ENCODE results near the gene GNPDA1.

The GNPDA1 gene

GRCh38 chr5:141978389-141978788 lies 34.4 kb downstream of the GNPDA1 start:
- TF ChIP-seq, protein P1, sequence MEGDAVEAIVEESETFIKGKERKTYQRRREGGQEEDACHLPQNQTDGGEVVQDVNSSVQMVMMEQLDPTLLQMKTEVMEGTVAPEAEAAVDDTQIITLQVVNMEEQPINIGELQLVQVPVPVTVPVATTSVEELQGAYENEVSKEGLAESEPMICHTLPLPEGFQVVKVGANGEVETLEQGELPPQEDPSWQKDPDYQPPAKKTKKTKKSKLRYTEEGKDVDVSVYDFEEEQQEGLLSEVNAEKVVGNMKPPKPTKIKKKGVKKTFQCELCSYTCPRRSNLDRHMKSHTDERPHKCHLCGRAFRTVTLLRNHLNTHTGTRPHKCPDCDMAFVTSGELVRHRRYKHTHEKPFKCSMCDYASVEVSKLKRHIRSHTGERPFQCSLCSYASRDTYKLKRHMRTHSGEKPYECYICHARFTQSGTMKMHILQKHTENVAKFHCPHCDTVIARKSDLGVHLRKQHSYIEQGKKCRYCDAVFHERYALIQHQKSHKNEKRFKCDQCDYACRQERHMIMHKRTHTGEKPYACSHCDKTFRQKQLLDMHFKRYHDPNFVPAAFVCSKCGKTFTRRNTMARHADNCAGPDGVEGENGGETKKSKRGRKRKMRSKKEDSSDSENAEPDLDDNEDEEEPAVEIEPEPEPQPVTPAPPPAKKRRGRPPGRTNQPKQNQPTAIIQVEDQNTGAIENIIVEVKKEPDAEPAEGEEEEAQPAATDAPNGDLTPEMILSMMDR (IDR thresholded peaks at IDR 0.05; ENCODE audit: low read depth, low read length) = no peak
- DNase-seq (ENCODE audit: extremely low read depth, low read depth) = no peak

- TF ChIP-seq, protein P1 (IDR thresholded peaks at IDR 0.05; ENCODE audit: low read depth, low read length) = no peak
- no peak for DNase-seq (ENCODE audit: extremely low read depth, low read depth)
These were observed 36.7 kb downstream of the GNPDA1 start for GRCh38 chr5:141976176-141976575.

- no peak for DNase-seq (ENCODE audit: extremely low read depth, low read depth)
- TF ChIP-seq, protein P1 (IDR thresholded peaks at IDR 0.05; ENCODE audit: low read depth, low read length) = no peak
These were observed 38.8 kb downstream of the GNPDA1 start for GRCh38 chr5:141973871-141974595.

DNA sequence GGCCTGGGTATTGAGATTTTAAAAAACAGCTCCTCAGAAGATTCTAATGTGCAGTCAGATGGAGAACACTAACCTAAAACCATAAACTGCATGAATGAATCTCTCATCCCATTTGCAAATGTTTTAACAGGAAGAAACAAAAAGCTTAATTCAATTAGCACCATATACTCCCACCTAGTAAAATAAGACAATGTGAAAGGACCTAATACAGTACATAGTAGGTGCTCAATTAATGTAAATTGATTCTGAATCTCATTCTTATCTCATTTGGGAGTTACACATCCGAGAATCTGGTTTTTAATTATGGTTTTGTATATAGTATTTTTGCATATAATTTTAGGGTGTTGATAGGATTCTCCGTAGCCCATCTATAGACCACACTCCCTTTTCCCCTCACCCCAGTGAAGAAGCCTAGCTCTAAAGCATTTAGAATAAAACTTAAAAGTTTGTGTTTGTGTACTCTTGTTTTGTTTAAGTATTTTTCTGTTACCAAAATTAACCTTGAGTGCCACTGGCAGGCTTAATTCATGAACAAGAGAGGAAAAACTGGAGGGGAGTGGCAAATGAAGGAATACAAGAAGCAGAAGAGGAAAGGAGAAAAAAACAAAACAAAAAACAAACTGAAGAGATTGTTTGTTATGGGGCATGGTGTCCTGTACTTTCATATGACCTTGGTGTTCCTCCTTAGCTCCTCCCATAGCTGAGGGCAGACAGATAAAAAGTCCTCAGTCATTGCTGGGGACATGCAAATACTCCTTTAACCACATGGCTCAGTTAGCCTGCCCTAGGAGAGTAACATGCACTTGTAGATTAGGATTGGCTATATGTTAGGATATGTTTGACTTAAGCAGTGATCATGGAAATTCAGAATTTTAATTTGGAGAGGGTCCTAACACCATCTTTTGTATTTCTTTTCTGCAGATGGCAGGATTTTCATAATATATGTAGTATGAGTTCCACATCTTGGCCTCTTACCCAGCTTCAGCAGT lies 42.8 kb downstream of the GNPDA1 start:
- TF ChIP-seq, protein P1 (IDR thresholded peaks at IDR 0.05; ENCODE audit: low read depth, low read length) = no peak
- DNase-seq (ENCODE audit: extremely low read depth, low read depth) = no peak

GRCh38 chr5:141968914-141969608 lies 43.8 kb downstream of the GNPDA1 start, which contains the start of gene RNF14:
TSS of gene RNF14 (plus strand) at chr5:141969105. CDS start at chr5:141973589, 4,484 bp downstream.
- TF ChIP-seq, protein P1 (IDR thresholded peaks at IDR 0.05; ENCODE audit: low read depth, low read length) = peak; percentile 66

DNA sequence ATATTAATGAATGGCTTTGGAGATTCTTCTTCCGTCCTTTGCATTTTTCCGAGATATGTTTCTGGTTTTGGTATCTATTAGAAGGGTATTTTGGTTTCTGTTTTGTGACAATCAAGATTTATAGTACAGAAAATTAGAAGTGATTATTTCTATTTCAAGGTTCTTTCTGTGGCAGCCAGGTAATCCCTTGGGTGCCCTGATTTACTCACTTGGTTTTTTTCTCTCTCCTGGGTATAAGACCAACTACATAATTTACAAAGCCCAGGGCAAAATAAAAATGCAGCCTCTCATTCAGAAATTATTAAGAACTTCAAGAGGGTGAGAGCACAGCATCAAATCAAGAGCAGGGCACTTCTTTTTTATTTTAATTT lies 45.9 kb downstream of the GNPDA1 start:
- TF ChIP-seq, protein P1 (IDR thresholded peaks at IDR 0.05; ENCODE audit: low read depth, low read length) = no peak
- DNase-seq (ENCODE audit: extremely low read depth, low read depth) = no peak

More at GRCh38 chr5:141968914-141969608, 43.8 kb downstream of the GNPDA1 start, which contains the start of gene RNF14:
- peak; percentile 77 for DNase-seq (ENCODE audit: extremely low read depth, low read depth)

Measured in AG09319 (cell line).